ENCODE results near the gene RANBP1. TPM values are rescaled to one million over a fixed set of nuclear protein-coding genes. Genes with fewer than 3 reads are reported as not detected.

RANBP1 gene
- polyA plus RNA-seq, 10 donors, result 97.4 to 131 (median 105) TPM

DNA sequence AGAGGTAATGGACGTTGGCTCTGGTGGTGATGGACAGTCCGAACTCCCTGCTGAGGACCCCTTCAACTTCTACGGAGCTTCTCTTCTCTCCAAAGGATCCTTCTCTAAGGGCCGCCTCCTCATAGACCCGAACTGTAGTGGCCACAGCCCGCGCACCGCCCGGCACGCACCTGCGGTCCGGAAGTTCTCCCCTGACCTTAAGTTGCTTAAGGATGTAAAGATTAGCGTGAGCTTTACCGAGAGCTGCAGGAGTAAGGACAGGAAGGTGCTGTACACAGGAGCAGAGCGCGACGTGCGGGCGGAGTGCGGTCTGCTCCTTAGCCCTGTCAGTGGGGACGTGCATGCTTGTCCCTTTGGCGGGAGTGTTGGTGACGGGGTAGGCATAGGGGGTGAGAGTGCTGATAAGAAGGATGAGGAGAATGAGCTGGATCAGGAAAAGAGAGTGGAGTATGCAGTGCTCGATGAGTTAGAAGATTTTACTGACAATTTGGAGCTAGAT is 29.8 kb upstream of the RANBP1 start:
- no peak for DNase-seq

DNA sequence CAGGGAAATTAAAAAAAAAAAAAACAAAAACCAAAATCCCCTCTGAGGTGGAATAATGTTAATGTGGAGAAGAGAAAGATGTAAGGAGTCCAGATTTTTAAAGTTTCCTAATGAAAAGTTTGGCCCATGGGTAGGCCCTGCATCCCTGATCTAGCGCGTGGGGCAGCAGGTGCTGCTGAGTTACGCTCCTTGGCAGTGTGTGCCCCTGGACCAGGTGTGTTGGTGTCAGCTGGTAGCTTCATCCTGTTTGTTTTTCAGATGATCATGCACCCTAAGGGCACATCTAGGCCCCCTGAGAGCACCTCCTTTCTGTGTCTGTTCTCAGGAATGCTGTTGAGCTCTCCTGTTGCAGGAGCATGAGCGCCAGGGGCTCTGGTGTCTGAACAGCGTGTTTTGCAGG is 29.1 kb upstream of the RANBP1 start:
- no peak for DNase-seq

DNA sequence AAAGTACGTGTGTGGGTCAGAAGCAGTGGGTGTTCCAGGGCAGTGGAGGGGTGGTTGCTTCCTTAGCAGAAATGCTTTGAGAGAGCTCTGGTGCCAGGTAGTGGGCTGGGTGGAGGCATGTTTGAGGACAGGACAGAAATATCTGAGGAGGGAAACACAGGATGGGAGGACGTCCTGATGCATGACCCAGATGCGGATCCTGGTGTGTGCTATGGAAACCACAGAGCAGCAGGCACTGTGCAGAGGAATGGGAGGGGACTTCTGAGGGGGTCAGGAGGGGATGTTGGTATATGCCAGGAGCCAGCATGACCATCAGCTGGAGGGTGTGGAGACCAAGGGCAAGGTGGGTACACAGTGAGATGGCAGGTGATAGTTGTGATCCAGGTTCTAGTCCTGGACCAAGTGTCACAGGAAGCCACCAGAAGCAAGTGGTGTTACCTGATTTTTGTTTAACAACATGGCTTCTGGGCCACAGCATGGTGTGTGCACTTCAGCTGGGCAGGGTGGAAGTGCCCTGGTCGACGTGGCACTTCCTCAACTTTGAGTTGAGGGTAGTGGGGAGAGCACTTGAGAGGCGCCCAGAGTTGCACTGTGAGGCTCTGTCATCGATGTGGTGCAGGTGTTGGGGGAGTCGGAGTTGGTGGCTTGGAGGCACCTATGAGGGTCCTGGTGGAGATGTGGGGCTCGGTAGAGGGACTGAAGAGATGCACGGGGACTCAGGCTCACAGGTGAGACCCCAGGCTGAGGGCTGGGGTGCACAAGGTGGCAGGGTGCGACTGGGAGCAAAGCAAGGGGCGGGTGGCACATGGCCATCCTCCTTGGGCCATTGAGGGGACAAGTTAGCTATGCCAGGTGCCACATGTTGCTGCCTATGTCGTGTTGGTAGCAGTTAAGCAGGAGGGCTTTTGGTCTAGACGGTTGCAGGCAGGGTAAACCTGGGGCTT is 28.3 kb upstream of the RANBP1 start:
- no peak for DNase-seq

DNA sequence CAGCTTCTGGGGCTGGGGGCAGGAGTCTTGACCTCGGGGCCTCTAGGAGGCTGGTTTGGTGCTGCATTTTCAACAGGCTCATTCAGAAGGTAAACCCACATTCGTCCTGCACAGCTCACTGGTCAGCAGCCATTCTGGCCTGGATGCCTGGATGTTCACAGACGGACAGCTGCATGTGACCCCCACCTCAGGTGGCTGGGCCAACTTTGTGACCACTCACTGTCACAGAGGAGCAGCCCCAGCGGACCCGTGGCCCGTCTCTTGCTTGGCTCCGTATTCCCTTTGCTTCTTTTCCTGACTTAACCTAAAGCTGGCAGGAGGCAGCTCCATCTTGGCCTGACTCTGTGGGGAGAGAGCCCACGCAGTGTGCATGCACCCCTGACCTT is 27.6 kb upstream of the RANBP1 start:
- DNase-seq, result no peak

DNA sequence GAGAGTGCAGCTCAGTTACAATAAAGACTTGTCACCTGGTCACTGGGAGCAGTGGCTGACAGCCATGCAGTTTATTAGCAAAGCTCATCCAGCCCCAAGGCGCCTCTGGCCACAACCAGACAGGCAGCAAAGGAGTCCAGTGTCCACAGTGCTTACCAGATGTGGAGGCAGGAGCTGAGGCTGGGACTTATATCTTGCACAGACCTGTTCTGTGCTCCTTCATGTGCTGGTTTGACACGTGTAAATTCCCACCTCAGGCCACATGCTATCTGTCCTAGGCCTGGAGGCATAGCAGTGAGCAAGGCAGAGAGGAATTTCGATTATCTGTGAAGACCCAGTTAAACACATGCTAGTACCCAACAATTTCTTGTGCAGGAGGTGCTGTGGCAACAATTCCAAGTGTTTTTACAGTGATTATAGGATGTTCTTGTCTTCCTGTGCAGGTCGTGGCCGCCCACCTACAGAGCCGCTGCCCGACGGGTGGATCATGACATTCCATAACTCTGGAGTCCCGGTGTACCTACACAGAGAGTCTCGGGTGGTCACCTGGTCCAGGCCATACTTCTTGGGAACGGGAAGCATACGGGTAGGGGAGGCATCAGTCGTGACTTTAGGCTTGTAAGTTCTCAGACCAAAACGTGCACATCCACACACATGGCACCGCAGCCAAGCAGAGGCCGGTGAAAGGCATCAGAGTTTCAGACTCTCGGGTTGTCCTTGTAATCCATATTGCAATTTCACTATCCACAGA is 26.5 kb upstream of the RANBP1 start:
- DNase-seq, result no peak

DNA sequence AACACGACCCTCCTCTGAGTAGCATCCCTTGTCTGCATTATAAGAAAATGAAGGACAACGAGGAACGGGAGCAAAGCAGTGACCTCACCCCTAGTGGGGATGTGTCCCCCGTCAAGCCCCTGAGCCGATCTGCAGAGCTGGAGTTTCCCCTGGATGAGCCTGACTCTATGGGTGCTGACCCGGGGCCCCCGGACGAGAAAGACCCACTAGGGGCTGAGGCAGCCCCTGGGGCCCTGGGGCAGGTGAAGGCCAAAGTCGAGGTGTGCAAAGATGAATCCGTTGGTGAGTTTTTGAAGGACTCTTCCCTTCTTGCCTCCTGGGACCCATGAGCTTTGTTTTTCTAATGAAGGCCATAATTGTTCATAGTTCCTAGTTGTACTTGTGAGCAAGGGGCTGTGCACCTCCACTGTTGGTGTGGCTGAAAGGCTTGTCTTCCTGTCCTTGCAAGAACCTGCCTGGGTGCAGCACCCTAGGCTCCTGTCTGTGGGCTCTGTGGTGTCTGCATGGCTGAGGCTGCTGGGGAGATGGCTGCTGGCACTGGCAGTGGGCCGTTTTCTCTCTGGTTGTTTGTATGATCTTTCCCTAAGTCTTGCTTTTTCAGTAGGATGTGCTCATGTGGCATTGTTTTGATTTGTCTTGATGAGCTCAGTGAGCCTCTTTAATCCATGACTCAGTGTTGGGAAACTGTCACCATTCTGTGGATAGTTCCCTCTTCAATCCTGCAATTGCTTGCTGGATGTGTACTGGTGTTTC is 25.8 kb upstream of the RANBP1 start:
- no peak for DNase-seq

DNA sequence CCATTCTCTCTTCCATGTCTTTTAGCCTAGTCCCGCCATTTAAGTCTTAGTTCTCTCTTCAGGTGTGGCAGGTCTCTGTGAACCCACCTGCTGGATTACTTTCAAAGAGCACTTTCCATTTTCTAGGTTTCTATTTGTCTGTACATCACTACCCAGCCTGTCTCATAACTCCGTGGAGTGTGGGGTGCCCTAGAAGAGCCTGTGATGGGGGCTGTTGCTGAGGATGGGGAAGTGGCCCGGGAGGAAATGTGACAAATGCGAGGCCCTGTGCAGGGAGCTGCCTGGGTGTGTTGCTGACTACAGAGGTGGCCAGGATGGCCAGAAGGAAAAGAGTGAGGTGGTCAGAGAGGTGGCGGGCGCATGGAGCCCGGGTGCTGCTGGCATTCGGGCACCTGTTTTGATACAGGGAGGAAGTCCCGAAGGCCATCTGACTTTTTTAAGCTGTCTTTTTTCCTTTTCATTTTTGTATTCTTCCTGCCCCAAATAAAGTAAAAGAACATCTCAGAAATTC is 25.1 kb upstream of the RANBP1 start:
- no peak for DNase-seq

DNA sequence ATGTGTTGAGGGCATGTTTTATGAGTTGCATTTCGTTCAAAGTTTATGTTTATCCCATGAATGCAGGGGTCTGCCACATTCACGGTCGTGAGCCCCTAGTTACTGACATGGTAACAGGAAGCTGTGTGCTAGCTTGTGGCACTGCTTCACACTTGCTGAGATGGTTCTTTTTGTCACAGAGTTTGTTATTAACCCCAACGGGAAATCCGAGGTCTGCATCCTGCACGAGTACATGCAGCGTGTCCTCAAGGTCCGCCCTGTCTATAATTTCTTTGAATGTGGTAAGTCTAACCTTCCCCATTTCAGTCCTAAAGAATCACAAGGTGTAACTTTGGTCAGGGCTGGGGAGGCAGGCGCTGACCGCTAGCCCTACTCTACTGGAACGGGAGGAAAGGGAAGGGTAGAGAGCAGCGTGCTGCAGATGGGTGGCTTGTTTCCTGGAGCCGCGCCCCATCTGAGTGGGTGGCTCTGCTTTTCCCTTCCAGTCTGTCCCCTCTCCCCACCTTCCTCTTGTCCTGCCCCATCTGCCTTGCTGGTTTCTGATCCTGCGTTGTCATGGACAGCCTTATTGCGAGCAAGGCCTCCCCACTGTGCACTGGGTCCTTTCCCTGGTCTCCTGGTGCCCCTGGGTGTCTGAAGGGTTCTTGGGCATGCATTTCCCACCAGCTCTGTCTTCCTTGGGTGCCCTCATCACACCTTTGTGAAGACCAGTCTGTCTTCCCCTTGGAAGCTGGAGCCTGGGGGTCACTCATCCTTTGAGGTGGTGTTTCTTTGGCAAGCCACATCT is 24.0 kb upstream of the RANBP1 start:
- no peak for DNase-seq

DNA sequence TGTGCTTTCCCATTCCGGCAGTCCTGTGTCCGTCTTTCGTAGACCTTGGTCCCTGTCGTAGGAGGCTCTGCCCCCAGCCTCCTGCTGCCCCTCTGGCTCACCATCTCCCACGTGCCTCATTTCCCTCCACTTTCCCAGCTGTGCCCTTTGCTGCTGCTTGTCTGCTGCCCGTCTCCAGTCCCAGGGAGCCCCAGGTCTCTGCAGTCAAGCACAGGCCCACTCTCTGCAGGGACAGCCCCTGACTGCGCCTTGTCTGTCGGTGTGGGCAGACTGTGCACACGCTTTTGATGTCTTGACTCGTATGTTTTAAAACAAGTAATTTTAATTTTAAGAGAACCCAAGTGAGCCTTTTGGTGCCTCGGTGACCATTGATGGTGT is 23.4 kb upstream of the RANBP1 start:
- DNase-seq, result no peak

DNA sequence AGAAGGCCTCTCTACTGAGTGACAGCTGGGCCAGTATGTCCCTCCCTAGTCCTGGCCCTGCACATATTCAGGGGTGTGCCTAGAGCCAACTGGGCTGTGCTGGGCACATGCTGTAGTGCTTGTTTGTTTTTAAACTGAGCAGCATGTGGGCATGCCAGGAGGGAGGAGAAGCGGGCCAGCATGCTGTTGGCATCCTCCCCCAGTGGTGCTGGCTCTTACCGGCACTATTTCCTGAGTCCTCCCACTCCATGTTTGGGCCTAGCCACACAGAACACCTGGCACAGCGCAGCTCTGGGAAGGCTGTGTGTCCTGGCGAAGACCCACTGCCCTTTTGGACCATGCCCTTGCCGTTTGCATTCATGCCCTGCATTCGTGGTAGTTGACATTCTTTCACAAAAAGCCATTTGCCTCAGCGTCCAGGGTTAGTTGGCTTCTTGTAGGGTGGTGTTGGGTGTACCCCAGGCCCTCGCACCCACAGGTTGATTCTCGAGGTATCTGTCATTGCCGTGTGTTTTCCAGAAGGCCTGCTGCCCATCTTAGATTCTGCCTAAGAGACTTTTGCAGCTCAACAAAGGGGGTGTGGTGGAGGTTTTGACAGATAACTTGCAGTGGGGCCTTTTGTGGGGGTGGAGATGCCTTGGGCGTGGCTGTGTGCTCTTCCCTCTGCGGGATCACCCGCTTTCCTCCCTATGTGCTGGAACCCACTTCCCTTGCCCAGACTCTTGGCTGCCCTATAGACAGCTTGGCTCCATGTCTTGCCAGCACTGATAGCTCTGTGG is 22.3 kb upstream of the RANBP1 start:
- DNase-seq, result peak in 1 of 3 donors; percentile 17

DNA sequence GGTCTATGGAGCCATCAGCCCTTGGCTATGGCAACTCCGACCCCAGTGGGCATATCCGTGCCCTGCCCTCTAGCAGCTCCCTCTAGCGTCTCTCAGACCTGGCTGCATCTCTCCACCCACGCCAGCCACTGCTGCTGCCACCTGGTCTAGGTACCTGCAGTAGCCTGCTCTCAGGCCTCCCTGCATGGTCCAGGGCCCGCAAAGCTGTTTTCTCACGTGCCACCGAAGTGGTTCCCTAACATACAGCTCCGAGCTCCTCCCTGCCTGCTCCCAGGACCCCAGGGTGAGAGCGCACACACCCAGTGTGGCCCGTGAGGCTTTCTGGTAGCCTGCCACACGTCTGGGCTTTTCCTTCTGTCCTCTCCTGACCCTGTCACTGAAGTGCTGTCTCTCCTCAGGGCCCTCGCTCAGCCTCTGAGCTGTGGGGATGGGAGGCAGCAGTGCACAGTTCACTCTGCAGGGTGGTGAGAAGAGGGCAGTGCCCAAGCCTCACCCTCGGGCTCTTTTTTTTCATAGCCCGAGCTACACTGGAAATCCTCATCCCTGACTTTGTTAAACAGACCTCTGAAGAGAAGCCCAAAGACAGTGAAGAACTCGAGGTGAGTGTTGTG is 21.6 kb upstream of the RANBP1 start:
- DNase-seq, result no peak

DNA sequence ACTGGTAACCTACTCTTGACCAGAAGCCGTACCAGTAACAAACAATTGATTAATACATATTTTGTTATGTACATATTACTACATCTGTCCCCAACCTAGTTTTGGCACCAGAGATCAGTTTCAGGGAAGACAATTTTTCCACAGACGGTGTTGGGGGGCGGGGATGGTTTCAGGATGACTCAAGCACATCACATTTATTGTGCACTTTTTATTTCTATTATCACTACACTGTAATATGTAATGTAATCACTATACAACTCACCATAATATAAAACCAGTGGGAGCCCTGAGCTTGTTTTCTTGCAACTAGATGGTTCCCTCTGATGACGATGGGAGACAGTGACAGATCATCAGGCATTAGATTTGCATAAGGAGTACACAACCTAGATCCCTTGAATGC is 20.4 kb upstream of the RANBP1 start:
- DNase-seq, result no peak

DNA sequence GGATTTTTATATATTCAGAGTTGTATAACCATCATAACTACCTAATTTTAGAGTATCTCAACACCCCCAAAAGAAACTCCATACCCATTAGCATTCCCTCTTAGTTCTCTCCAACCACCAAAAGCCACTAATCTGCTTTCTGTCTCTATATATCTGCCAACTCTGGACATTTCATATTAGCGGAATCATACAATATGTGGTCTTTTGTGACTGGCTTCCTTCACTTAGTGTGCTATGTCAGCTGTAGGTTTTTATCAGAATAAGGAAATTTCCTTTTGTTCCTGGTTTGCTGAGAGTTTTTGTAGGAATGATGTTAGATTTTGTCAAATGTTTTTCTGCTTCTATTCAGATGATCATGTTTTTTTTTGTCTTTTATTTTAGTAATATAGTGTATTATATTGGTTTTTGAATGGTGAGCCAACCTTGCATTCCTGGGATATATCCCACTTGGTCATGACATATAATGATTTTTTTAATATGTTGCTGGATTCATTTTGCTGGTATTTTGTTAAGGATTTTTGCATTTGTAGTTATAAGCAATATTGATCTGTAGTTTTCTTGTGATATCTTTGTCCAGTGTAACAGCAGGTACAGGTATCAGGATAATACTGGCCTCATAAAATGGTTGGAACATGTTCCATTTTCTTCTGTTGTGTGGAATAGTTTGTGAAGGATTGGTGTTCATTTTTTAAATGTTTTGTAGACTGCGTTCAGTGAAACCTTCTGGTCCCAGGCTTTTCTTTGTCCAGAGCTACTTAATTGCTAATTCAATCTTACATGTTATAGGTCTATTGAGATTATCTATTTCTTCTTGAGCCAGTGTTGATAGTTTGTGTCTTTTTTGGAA is 19.1 kb upstream of the RANBP1 start:
- DNase-seq, result no peak

DNA sequence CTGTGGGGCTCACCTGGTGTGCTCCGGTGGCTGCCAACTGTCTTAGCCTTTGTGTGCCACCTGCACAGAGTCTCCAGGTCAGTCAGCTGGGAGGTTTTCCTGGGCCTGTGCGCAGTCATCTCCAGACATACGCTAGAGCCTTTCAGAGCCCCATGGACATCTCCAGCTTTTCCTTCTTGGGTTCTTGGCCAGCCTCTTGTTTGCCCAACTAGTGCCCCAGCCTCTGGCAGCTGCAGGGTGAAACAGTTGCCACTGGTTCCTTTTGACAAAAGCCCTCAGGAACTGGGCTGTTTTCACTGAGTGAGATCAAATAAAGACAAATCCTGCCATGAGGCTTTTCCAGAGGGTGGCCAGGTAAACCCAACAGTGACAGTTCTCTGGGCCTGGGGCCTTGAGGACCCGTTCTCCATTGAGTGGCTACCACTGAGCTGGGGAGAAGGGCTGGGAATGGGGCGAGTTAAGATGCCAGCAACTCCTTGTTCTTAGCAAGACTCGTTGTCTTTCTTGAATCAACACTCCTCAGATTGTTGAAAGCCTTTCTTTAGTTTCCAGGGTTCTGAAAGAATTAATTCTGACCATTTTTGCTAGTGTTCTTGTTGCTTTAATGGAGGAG is 16.7 kb upstream of the RANBP1 start:
- no peak for DNase-seq

DNA sequence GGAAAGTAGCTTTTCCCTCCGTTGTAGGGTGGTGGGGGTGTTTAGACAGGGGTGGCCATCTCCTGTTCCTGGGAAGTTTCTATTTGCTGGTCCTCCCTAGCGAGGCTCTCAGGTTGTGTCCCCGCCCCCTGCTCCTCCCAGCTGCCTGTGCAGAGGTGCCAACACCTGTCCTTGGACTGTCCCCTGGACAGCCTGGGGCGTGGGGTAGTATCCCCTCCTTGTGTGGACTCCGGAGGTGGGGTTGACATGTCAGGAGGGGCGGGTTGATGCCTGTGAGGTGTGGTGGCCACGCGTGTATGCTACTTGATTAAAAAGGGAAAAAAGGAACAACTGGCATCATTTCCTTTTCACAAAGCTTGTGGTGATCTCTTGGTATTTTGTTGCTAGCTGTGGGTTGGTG is 14.3 kb upstream of the RANBP1 start:
- no peak for DNase-seq

DNA sequence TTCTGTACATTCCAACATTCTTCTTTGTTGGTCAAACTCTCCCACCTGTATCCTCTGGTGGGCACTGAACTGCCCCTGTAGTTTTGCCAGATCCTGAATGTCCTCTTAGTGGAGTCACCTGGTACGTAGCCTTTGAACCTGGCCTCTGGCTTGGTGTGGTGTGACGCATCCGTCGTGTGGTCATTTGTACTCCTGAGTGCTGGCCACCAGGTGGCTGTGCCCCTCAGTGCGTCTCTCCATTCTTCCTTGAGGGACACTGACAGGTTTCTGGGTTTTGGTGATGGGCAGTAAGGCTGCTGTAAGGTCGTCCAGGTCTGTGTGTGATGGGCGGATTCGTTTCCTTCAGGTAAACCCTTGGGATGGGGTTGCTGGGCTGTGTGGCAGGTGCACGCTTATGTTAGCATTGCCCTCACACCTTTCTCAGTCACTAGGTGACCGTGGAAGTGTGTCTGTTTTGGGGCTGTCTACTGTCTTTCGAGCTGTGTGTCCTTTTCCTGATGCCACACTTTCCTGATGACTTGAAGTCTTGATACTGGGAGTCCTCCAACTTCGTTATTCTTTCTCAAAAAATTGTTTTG is 13.6 kb upstream of the RANBP1 start:
- no peak for DNase-seq

DNA sequence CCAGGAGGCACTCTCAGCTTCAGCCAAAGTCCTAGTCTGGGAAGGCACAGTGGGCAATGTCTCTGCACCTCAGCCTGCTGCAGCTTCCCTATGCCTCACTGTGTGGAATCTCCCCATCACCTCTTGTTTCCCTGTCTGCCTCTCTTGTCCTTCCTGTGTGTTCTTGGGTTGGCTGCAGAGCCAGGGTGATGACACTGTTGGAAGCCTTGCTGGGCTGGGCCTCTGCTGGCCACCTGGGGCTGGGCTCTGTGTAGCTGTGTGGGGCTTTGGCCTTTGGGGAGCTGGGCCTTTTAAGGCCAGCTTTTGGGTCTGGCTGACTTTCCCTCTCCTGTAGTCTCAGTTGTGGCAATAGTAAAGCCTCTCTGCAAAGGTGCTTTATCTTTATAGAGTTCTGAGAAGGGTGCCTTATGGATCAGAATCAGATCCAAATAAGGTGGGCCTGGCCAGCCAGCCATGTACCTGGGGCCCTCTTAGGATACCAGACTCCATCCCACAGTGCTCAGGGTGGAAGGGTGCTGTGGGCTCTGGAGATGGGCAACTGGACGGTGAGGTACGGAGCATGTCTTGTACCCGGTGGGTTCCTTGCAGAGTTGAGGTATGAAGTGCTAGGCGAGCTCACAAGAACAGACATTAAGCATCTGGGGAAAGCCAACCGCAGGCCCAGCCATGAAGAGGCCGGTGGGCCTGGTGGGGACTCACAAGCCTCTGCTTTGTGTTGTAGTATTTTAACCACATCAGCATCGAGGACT is 10.3 kb upstream of the RANBP1 start:
- DNase-seq, result no peak

Data from muscle of back (tissue), 11 donors.